HG03159 (cell line): ENCODE results near the gene PADI1.

Experiments
- ATAC-seq: cut with Tn5 transposase; IDR thresholded peaks from one replicate; pipeline ENCODE4 v1.9.1; 2021; ENCODE audit warnings: mild to moderate bottlenecking, moderate library complexity; ENCODE audit not compliant: unreplicated experiment

Gene PADI1

GRCh38 chr1:17196496-17197185 is 8.3 kb upstream of the PADI1 start:
- ATAC-seq = no peak

GRCh38 chr1:17197696-17198095 is 7.2 kb upstream of the PADI1 start:
- ATAC-seq = no peak

- no peak for ATAC-seq
Observed at GRCh38 chr1:17198476-17199258, 6.3 kb upstream of the PADI1 start.

- ATAC-seq = no peak
Observed at GRCh38 chr1:17199267-17200044, 5.5 kb upstream of the PADI1 start.

- no peak for ATAC-seq
Observed at GRCh38 chr1:17200246-17200645, 4.7 kb upstream of the PADI1 start.

- no peak for ATAC-seq
Observed at GRCh38 chr1:17200756-17201155, 4.2 kb upstream of the PADI1 start.

GRCh38 chr1:17201201-17202021 is 3.5 kb upstream of the PADI1 start:
- no peak for ATAC-seq

- ATAC-seq = no peak
Observed at GRCh38 chr1:17205652-17206051, 724 bp downstream of the PADI1 start.

GRCh38 chr1:17206196-17206595 is 1.3 kb downstream of the PADI1 start:
- ATAC-seq = no peak

GRCh38 chr1:17207046-17207445 is 2.1 kb downstream of the PADI1 start:
- ATAC-seq = peak; percentile 66

- ATAC-seq = no peak
Observed at GRCh38 chr1:17207540-17207939, 2.6 kb downstream of the PADI1 start.

GRCh38 chr1:17207966-17208418 is 3.1 kb downstream of the PADI1 start:
- peak; percentile 45 for ATAC-seq

GRCh38 chr1:17208546-17208945 is 3.6 kb downstream of the PADI1 start:
- no peak for ATAC-seq

GRCh38 chr1:17209430-17209829 is 4.5 kb downstream of the PADI1 start:
- no peak for ATAC-seq

- ATAC-seq = no peak
Observed at GRCh38 chr1:17210176-17210575, 5.2 kb downstream of the PADI1 start.

GRCh38 chr1:17211377-17211776 is 6.4 kb downstream of the PADI1 start:
- no peak for ATAC-seq

- no peak for ATAC-seq
Observed at GRCh38 chr1:17212009-17212408, 7.1 kb downstream of the PADI1 start.

GRCh38 chr1:17212487-17213121 is 7.7 kb downstream of the PADI1 start:
- ATAC-seq = no peak

GRCh38 chr1:17213148-17213781 is 8.3 kb downstream of the PADI1 start:
- ATAC-seq = no peak

- ATAC-seq = no peak
Observed at GRCh38 chr1:17213782-17214148, 8.8 kb downstream of the PADI1 start.
